ENCODE results near the gene DOCK2.
A peak's percentile ranks its signal among the peaks of the same experiment; 100 is the strongest.
"Not testable (repeated sequence)": the region's sequence is repeated elsewhere in the genome, so short reads cannot be mapped to it uniquely, and the experiment has no call there.

The DOCK2 gene

DNA sequence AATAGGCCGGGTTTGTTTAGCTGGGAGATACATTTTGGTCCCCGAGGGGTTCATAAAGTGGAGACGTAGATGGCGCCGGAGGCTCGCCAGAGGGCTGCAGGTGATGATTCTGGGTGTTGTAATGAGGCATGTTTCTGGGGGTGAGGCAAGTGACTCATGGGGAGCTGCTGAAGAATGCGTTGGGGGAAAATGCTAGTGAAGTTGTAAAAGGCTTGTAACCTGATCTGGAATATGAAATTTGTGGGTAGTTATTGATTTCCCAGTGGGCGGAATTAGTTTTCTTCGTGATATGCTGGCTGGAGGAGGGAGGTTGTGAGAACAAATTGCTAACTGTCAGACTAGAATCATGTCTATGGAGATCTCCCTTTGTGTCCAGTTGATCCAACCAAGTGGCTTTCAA is 158.3 kb downstream of the DOCK2 start:
- DNase-seq (ENCODE audit: low read depth) = no peak

DNA sequence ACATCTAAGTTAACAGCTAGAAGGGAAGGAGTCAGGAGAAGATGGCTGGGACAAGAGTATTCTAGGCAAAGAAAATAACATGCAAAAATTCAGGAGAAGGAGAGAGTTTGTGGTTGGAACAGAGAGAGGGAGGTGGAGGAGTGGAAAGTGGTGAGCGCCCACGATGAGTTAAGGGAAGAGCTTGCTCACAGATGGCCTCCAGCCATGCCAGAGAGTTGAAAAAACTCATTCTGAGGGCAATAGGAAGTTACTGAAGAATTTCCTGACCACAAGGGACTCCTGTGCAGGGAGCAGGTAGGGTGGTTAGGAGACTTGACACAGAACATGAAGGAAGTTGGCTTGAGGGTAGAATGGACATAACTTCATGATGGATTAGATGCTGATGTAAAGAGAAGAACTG is 159.7 kb downstream of the DOCK2 start:
- no peak for DNase-seq (ENCODE audit: low read depth)

DNA sequence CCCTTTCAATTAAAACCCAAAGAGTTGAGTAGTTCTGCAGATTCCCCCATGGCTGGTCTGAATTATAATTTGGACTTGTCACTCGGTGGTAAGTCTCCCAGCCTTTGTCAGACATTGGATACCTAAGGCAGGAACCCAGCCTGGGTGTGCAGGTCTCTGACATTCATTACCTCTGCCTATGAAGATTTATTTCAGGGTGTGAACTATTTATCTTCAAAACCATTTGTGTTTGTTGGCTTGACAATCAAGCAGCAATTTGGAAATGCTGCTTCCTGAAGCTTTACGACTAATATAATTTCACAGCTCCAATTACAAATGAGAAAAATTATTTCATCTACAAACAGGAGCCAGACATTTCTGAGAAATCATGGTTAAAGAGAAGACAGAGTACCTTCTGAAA is 160.5 kb downstream of the DOCK2 start:
- DNase-seq (ENCODE audit: low read depth) = no peak

DNA sequence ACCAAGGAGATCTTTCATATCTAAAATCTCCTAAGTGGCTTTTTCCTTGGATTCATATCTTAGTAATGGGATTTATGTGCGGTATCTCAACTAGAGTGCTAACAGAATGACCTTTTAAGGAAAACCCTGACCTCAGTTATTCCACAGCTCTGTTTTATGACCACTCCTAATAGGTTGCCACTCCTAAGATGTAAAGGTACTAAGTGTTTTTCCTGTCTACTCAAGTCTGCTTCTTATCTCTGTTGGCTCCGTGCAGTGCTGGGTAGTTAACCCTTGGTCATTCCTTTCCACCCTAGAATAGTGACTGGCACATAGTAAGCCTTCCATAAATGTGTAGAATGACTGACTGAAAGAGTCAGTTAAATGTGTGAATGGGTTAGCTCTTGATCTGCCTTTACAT is 161.4 kb downstream of the DOCK2 start:
- no peak for DNase-seq (ENCODE audit: low read depth)

DNA sequence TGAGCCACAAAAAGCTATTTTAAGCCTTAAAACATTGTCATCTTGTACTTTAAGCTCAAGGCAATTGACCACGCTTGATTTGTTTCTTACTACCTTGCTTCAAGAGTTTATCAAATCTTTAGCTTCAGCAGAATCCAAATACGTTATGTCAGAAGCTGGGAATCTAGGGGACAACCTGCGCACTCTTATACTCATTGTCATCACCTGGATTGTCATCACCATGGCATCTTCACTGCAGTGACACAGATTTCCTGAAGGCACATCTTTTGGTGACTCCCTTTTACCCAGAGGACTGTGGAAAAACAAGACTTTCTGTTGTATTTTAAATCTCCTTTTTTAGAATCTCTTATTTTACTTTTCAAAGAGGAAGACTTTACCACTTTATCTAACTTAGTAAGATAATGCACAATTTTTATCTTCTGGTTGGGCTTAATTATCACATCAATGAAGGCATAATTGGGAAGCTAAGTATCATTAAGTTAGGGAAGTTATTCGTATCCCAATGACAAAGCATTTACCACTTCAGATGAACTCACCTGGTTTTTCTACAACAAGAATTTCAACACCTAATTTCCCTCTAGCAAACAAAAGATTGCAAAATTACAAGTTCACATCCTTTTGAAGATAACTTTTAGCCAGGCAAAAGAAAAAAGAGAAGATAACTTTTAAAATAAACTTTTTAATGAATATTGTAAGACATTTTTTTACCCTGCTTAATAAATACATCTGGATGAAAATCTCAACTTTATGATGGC is 162.0 kb downstream of the DOCK2 start:
- DNase-seq (ENCODE audit: low read depth) = no peak

DNA sequence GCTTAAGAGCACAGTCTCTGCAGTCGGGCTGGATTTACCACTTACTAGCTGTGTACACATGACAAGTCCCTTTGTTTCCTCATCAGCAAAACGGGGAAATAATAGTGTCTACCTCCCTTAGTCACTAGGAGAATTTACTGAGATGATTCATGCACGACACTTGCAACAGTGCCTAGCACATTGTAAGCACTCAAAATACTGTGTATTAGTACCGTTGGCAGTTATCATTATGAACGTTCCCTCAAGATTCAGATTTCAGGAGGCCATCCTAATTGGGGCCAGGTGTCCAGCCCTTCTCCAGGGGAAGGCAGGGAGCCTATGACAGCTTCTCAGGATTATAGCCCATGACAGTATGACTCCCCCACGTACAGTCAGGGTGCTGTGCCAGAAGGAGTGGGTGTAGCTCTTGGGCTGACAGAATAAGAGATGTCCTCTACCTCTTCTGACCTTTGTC is 164.3 kb downstream of the DOCK2 start:
- DNase-seq (ENCODE audit: low read depth) = no peak

DNA sequence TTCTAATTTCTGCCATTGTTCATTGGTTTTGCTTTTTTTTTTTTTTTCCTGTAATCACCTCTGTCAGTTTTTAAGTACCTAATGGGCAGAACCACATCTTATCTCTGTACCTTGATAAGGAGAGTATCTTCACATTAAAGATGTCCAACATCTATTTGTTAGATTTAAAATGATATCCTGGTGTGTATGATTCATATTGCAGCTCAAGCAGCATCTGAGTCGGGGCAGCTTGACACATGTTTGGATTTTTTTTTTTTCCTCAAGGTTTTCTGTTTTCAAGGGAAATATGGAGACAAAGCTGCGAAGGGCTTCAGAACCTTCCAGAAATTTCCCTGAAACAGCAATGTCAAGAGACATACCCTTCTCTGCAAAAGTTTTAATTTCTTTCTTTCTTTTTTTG is 164.7 kb downstream of the DOCK2 start:
- DNase-seq (ENCODE audit: low read depth) = no peak

DNA sequence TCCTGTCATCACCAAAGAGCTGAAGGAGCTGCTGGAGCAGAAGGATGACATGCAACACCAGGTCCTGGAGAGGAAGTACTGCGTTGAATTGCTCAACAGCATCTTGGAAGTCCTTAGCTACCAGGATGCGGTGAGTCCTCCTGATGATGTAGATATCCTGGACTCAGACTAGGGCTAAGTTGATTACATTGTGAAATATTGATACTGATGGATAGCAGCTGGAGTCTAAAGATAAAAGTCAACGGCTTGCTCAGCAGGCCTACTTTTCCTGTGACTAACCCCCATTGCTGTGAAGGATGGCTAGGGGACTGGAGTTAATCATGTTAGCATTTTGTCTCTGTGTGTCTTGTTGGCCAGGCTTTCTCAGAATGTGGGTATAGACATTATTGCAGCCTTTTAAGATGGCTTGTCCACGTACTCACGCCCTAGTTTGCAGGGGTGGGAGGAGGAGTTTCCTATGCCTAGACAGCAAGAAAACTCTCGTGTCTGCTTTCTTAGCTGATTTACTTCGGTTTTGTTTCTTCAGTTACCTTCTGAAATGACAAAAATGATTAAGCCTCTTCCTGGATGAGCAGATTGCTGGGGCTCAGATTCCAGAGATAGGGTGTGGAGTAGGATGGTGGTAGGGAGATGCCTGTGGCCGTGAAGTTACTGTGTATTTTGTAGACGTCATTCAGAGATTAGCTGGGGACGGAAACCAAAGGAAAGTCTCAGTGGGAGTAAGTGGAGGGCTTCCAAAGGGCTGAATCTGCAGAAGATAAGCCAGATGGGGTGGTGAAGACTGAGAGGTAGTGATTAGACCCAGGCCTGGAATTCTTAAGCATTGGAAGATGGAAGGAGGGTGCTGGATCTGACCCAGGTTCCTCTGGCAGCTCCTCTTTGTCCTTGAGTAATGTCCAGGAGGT is 166.3 kb downstream of the DOCK2 start:
- no peak for DNase-seq (ENCODE audit: low read depth)

DNA sequence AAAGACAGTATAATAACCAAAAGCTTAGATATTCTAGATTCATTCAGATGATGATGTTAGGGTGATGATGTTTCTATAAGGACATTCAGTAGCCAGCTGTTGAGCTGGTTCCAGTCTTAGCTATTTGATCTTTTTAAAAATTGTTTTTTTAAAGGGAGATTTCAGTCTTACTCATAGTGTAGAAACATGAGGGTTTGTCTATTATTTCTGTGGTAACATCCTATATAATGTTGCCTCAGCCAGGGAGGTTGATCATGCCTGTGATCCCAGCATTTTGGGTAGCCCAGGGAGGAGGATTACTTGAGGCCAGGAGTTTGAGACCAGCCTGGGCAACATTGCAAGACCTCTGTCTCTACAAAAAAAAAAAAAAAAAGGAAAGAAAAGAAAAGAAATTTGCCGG is 167.8 kb downstream of the DOCK2 start:
- DNase-seq (ENCODE audit: low read depth) = no peak

DNA sequence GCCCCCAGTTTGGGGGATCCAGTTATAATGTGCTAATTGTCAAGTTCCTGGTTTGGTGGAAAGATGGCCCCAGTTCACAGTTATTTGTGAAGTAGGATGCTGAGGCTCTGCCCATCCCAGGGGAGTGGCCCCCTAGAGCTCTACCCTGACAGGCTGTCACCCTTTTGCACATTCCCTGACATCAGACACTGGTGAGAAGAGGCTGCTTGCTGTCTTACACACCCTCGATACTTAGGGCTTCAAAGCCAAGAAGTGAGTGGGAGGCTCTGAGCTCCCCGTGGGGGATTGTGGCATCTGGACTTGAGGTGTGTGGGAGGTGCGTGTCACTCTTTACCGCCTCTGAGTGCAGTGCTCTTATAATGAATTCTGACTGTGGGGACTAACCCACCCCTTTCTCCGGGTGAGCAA is 168.5 kb downstream of the DOCK2 start:
- peak; percentile 11 for DNase-seq (ENCODE audit: low read depth)

DNA sequence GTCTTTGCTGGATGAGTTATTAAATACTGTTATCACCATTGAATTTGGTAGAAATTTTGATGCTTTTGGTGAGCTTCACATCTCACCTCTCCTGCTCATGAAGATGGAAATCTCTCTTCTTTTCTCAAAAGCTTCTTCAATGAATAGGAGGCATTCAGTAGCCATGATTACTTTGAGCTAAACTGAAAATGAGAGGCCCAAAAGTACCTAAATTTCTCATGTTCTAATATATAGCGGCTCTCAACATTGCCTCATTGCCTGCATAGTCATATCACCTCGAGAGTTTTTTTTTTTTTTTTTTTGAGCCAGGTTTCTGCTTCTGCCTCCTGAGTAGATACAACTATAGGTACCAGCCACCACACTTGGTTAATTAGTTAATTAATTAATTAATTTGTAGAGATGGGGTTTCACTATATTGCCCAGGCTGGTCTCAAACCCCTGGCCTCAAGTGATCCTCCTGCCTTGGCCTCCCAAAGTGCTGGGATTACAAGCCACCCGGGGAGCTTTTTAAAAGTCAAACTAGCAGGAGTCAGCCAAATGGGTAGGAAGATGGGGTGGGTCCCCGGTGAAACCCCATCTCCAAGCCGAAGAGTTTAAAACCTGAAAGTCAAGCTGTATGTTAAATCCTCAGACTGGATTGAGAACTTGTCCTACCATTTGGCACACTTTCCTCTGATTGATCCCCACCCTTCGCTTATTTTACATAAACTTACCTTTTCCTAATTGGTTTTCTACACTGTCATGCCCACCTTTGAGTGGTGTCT is 169.0 kb downstream of the DOCK2 start:
- no peak for DNase-seq (ENCODE audit: low read depth)

DNA sequence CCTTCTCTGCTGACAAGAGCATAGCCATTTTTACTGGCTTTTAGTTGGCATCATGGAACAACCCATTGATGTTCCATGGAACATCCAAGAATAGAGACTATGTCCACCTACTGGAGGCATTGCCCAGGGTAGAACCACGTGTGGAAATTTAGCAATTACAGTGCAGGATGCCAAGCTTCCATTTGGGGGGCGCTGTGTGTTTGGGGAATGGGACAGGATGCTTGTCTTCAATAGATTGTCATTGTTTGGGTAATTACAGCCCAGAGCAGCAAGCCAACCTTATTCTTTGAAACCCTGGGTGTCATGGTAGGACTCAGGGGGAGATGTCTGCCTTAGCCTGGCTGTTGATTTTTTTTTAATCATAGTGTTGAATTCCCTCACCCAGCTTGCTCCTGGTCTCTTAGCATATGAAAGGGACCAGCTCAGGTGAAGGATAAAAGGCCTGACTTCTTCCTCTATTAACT is 171.1 kb downstream of the DOCK2 start:
- no peak for DNase-seq (ENCODE audit: low read depth)

DNA sequence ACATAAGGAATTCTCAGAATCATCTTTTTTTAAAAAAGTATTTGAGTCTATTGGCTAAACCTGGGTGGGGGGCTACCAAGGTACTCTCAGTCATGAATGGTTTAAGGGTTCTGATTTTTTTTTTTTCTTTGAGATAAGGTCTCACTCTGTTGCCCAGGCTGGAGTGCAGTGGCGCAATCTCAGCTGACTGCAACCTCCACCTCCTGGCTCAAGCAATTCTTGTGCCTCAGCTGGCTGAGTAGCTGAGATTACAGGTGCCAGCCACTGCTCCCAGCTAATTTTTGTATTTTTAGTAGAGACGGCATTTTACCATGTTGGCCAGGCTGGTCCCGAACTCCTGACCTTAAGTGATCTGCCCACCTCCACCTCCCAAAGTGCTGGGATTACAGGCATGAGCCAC is 171.8 kb downstream of the DOCK2 start:
- DNase-seq (ENCODE audit: low read depth) = not testable (repeated sequence)

DNA sequence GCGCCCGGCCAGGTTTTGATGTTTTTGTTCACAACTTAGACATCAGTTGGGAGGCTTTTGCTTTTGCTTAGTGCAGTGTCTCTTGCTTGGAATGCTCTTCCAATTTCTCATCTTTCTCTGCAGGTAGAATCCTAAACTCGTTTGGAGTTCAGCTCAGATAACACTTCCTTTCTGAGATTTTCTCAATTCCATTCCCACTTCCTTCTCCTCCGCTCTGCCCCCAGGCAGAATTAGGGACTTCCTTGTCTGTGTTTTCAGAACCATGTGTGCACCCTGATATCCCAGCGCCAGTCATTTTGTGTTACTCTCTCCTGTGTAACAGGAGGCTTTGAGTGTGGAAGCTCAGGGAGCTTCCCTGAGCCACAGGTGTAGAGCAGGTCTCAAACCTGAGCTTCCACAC is 172.2 kb downstream of the DOCK2 start:
- DNase-seq (ENCODE audit: low read depth) = no peak

DNA sequence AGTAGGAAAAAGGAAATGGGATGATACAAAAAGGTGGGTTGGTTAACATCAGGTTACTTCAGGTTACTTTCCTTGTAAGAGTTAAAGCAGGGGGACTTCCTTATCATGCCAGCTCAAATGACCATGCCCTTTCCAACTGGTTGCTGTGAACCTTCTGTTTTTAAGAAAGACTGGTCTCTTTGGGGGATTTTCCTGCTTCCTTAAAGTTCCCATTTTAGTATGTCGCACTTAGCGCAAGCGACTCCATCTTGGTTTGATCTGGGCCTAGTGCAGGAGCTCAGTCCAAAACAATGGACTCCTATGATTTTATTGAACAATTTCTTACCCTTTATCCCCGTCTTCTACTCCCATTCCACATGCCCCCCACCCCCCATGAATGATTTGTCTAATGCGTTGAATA is 173.4 kb downstream of the DOCK2 start:
- no peak for DNase-seq (ENCODE audit: low read depth)

DNA sequence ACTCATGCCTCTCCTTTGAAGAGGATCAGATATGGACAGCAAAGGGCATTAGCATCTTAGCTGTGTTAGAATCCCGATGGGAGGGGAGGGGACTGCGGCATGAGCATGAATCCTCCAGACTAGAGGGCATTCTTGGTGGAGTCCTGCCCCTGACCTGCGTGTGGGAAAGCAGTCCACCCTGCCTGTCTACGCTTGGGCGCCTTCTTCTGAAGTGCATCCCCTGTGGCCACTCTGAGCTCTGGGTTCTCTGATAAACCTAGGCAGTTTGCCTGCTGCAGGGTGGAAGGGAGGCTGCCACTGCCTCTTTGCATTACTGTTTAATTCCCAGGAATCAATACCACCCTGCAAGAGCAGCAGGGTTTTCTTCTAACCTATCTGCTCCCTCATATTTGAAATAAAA is 173.9 kb downstream of the DOCK2 start:
- no peak for DNase-seq (ENCODE audit: low read depth)

DNA sequence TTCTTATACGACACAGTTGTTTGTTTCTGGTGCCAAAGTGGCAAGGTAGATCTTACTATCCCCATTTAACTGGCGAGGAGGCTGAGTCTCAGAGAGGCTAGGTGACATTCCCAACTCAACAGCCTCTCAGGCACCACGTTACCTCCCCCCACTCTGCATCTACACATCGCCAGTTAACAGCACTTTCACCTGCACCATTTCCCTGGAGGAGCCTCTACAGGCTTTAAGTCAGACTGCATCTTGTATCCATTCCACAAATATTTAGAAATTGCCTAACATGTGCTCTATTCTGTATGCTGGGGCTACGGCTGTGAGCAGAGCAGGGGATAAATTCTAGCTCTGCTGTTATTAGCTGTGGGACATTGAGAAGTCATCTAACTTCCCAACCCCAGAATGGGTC is 174.6 kb downstream of the DOCK2 start:
- DNase-seq (ENCODE audit: low read depth) = no peak

DNA sequence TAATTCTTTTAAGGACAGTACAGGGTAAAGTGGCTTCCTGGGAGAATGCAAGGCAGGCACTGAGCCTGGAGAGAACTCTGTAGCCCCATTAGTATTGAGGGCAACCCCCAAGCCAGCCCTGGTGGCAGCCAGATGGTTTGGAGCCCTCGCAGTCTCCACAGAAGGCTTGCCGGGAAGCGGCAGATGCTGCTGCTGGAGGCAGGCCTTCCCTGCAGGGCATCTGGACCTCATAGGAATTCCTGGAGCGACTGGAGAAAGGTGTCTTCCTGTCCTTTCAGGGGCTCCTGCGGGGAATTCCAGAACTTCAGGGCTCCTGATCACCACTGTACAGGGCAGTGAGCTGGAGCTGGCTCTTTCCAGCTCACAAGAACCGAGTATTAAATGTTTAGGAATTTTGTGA is 175.7 kb downstream of the DOCK2 start:
- no peak for DNase-seq (ENCODE audit: low read depth)

DNA sequence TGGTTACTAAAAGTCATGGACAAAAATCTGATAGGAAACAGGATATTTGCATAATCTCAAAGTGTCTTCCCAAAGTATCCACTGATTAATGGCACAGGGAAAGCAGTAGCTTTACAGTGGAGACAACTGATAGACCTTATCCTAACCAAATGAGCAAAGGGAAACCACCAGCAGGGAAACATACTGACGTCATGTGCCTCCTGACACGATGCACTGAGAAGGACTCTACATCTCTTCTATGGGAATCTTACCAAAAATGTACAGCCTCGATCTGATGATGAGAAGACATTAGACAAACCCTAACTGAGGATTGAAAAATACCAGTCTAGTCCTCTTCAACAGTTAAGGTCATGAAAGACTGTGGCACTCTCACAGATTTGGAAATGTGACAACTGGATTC is 177.0 kb downstream of the DOCK2 start:
- no peak for DNase-seq (ENCODE audit: low read depth)

DNA sequence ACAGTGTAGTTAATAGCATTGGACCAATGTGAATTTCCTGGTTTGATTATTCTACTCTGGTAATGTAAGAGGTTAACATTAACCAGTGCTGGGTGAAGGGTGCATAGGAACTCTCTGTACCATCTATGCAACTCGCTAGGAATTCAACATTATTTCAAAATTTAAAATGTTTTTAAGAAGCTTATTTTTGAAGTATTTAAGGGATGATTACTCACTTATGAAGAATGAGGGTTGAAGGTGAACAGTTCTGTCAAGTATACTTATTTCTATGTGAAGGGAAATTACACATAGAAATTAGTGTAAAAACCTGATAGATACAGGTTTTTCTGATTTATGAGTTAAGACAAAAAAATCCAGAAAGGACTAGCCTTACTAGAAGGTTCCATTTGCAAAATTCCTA is 177.4 kb downstream of the DOCK2 start:
- no peak for DNase-seq (ENCODE audit: low read depth)

DNA sequence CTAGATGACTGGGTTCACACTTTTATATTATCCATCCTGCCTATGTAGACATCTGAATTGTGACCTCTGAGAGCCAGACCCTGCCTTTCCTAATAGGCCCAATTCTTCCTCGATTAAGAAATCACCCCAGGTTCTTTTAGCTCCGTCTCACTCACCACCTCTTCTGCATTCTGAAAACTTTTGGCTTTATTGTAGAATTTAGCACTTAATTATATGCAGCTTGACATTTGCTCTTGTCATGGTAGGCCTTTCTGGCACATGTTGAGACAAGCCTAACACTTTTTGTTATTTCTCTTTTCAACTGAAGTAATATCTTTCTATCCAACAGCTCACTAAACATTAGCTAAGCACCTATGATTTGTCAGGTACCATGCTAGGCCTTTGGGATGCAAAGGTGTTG is 180.0 kb downstream of the DOCK2 start:
- no peak for DNase-seq (ENCODE audit: low read depth)

DNA sequence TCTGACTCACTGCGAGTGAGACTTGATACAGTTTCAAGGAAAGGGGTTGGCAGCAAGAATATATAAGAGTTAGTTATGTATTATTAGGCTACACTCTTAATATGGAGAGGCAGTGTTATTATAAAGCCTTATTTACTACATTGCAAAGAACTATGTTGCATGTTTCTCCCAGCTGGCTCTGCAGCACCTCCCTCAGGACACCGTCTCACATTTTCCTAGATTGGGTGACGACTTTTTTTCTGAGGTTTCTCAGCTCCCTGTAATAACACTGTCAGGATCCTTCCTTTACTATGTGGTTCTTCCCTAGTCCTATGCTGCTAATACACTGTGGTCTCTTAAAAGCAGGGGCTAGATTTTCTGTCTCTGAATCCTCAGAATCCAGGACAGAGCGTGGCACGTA is 189.5 kb downstream of the DOCK2 start:
- DNase-seq (ENCODE audit: low read depth) = no peak

DNA sequence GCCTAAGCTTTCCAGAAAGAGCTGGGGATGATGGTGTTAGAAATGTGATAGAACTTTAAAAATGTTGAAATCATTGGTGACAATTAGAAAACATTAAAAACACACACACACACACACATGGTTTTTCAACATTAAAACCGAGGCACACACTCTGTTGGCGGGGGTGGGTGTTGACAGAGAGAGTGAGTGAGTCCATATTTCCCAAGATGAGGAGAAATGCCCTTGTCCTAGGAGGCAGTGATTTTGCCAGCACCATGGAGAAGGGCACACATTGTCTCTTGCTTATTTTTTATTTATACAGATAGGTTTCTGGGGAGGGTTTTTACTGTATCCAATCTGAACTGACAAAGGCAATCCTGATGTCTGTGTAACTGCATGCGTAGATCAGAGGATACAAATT is 190.7 kb downstream of the DOCK2 start:
- no peak for DNase-seq (ENCODE audit: low read depth)

Data from stimulated activated CD8-positive, alpha-beta memory T cell treated with anti-CD3 and anti-CD28 coated beads, Interleukin-12 subunit alpha, Interleukin-12 subunit beta, amount 100 ng/mL, for 4 hours (primary cell).